ENCODE results near the gene ZMYND8.
"Not testable (repeated sequence)": the region's sequence is repeated elsewhere in the genome, so short reads cannot be mapped to it uniquely, and the experiment has no call there.

Gene ZMYND8

DNA sequence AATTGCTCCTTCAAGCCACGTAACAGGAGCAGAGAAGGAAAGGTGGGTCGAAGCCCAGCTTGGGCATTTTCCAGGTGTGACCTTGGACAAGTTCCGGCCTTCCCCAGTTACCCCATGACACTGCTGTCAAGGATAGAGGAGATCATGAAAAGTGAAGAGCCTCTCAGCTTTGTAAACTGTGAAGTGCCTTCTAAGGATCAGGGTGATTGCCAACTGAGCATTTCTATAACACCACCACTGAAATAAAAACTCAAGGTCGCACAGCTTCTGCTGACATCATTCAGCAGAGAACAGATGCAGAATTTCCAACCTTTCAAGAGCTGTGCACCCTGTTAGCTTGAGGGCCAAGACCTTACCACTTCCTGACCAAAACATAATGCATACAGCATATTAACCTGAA lies 24.0 kb upstream of the ZMYND8 start:
- no peak overlapping the region for H3K4me3 Mint-ChIP-seq

GRCh38 chr20:47379433-47380150 lies 23.1 kb upstream of the ZMYND8 start:
- Mint-ChIP-seq H3K36me3 (peaks cover 3 to 6% of the 10 kb centered on the region in 2 donors), H3K27me3 (peaks cover 0 to 4% of the 10 kb centered on the region in 2 donors), H3K27ac (peak overlapping the region; percentile 9), H3K4me1 (peaks cover 11 to 13% of the 10 kb centered on the region in 2 donors), H3K9me3 (no peaks in the 10 kb centered on the region), H3K4me3 (no peak overlapping the region)
- ATAC-seq (replicated peaks) (no peak), DNase-seq (no peak)

More for the DNA sequence above, 24.0 kb upstream of the ZMYND8 start:
- peaks cover 0 to 4% of the 10 kb centered on the region in 2 donors for H3K9me3 Mint-ChIP-seq
- no peak overlapping the region for H3K27ac Mint-ChIP-seq
- peaks cover 7 to 10% of the 10 kb centered on the region in 2 donors for H3K36me3 Mint-ChIP-seq
- DNase-seq = no peak
- H3K27me3 Mint-ChIP-seq = peaks cover 0 to 4% of the 10 kb centered on the region in 2 donors
- ATAC-seq (replicated peaks) = no peak
- peaks cover 15 to 18% of the 10 kb centered on the region in 2 donors for H3K4me1 Mint-ChIP-seq

GRCh38 chr20:47377122-47377722 lies 20.7 kb upstream of the ZMYND8 start:
- no peak for DNase-seq
- peaks cover 4 to 5% of the 10 kb centered on the region in 2 donors for H3K4me1 Mint-ChIP-seq
- H3K4me3 Mint-ChIP-seq = no peak overlapping the region
- peaks cover 0 to 4% of the 10 kb centered on the region in 2 donors for H3K36me3 Mint-ChIP-seq
- H3K27ac Mint-ChIP-seq = no peak overlapping the region
- no peaks in the 10 kb centered on the region for H3K9me3 Mint-ChIP-seq
- ATAC-seq (replicated peaks) = peak; percentile 33 to 42
- H3K27me3 Mint-ChIP-seq = peaks cover 0 to 4% of the 10 kb centered on the region in 2 donors

GRCh38 chr20:47376096-47376643 lies 19.7 kb upstream of the ZMYND8 start:
- not testable (repeated sequence) for H3K4me3 Mint-ChIP-seq; H3K4me1 Mint-ChIP-seq; DNase-seq; H3K36me3 Mint-ChIP-seq; H3K9me3 Mint-ChIP-seq; ATAC-seq (replicated peaks); H3K27me3 Mint-ChIP-seq
- H3K27ac Mint-ChIP-seq = peak overlapping the region; percentile 9

- not testable (repeated sequence) for H3K4me1 Mint-ChIP-seq; H3K27ac Mint-ChIP-seq; DNase-seq; H3K27me3 Mint-ChIP-seq; H3K36me3 Mint-ChIP-seq; ATAC-seq (replicated peaks); H3K4me3 Mint-ChIP-seq; H3K9me3 Mint-ChIP-seq
These were observed 17.6 kb upstream of the ZMYND8 start for GRCh38 chr20:47374121-47374520.

DNA sequence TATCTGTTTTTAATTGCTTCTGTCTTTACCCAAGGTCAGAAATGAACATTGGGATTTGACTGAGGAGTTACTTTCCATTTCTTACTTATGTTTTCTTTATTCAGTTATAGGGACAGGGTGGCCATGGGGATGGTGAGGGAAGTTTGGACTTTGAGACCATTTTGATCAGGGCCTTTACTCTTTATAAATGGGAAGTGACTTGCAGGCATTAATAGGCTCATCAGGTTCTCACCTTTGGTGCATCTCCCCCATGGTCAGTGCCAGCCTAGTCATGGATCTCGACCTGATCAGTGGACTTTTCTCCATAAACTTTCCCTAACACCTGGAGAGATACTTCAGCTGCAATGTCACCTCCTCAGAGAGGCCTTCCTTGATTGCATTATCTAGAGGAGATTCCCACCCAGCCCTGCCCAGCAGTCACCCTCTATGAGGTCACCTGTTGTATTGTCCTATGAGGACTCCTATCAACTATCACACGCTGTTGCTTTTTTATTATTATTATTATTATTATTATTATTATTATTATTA lies 16.8 kb upstream of the ZMYND8 start:
- no peak overlapping the region for H3K4me3 Mint-ChIP-seq
- H3K4me1 Mint-ChIP-seq = peaks cover 2 to 5% of the 10 kb centered on the region in 2 donors
- no peak overlapping the region for H3K27ac Mint-ChIP-seq
- no peak for ATAC-seq (replicated peaks)
- H3K36me3 Mint-ChIP-seq = no peaks in the 10 kb centered on the region
- DNase-seq = no peak
- H3K9me3 Mint-ChIP-seq = no peaks in the 10 kb centered on the region
- no peaks in the 10 kb centered on the region for H3K27me3 Mint-ChIP-seq

DNA sequence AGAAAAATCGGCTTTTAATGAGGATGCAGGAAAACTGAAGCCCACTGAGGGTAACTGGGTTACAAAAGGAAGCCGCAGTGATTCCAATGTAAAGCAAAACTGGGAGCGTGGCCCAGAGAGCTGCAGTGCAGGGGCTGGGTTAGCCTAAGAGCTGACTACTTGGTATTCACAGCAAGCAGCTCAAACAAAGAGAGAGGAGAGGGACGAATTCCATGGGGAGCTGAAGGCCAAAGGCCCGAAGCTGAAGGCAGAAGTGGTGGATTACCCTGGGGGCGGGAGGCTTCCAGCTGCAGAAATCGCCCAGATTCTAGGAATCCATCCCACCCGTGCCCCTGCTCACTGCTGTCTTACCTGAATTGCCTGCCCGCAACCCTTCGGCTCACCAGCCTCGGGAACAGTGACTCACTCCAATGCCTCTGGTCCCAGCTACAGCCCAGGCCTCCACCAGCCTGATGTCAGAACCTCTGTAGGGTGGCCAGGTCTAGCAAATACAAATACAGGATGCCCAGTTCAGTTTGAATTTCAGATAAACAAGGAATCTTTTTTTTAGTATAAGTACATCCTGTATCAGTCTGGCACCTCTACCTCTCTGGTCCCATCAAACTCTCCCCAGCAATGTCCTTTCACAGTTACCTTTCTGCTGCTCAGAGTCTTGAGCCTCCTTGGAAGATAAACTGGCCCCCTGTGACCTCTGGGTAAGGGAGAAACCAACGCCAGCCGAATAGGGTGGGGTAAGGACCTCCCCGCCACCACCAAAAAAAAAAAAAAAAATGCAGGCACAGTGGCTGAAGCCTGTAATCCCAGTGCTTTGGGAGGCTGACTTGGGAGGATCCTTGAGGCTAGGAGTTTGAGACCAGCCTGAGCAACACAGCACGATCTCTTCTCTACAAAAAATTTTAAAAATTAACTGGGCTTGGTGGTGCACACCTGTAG lies 14.6 kb upstream of the ZMYND8 start:
- Mint-ChIP-seq H3K27ac (no peak overlapping the region), H3K9me3 (no peaks in the 10 kb centered on the region), H3K27me3 (no peaks in the 10 kb centered on the region), H3K4me3 (no peak overlapping the region), H3K36me3 (no peaks in the 10 kb centered on the region), H3K4me1 (peaks cover 2 to 5% of the 10 kb centered on the region in 2 donors)
- ATAC-seq (replicated peaks) (no peak), DNase-seq (no peak)

GRCh38 chr20:47370214-47370613 lies 13.7 kb upstream of the ZMYND8 start:
- DNase-seq (no peak), ATAC-seq (replicated peaks) (no peak)
- H3K9me3 Mint-ChIP-seq = no peaks in the 10 kb centered on the region
- H3K4me1 Mint-ChIP-seq = peaks cover 2 to 8% of the 10 kb centered on the region in 2 donors
- H3K27me3 Mint-ChIP-seq = no peaks in the 10 kb centered on the region
- H3K27ac Mint-ChIP-seq = no peak overlapping the region
- no peaks in the 10 kb centered on the region for H3K36me3 Mint-ChIP-seq
- H3K4me3 Mint-ChIP-seq = no peak overlapping the region

GRCh38 chr20:47368301-47368700 lies 11.8 kb upstream of the ZMYND8 start:
- H3K4me3 Mint-ChIP-seq = no peak overlapping the region
- no peaks in the 10 kb centered on the region for H3K9me3 Mint-ChIP-seq
- H3K36me3 Mint-ChIP-seq = no peaks in the 10 kb centered on the region
- no peaks in the 10 kb centered on the region for H3K27me3 Mint-ChIP-seq
- no peak for DNase-seq
- peaks cover 2 to 10% of the 10 kb centered on the region in 2 donors for H3K4me1 Mint-ChIP-seq
- no peak overlapping the region for H3K27ac Mint-ChIP-seq
- no peak for ATAC-seq (replicated peaks)

DNA sequence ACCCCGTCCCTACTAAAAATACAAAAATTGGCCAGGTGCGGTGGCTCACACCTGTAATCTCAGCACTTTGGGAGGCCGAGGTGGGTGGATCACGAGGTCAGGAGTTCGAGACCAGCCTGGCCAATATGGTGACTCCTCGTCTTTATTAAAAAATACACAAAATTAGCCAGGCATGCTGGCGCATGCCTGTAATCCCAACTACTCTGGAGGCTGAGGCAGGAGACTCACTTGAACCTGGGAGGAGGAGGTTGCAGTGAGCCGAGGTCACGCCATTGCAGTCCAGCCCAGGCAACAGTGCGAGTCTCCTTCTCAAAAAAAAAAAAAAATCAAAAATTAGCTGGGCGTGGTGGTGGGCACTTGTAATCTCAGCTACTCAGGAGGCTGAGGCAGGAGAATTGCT lies 9.8 kb upstream of the ZMYND8 start:
- peaks cover 10 to 15% of the 10 kb centered on the region in 2 donors for H3K4me1 Mint-ChIP-seq
- not testable (repeated sequence) for H3K36me3 Mint-ChIP-seq; H3K27me3 Mint-ChIP-seq; H3K4me3 Mint-ChIP-seq; ATAC-seq (replicated peaks); H3K27ac Mint-ChIP-seq; DNase-seq; H3K9me3 Mint-ChIP-seq

DNA sequence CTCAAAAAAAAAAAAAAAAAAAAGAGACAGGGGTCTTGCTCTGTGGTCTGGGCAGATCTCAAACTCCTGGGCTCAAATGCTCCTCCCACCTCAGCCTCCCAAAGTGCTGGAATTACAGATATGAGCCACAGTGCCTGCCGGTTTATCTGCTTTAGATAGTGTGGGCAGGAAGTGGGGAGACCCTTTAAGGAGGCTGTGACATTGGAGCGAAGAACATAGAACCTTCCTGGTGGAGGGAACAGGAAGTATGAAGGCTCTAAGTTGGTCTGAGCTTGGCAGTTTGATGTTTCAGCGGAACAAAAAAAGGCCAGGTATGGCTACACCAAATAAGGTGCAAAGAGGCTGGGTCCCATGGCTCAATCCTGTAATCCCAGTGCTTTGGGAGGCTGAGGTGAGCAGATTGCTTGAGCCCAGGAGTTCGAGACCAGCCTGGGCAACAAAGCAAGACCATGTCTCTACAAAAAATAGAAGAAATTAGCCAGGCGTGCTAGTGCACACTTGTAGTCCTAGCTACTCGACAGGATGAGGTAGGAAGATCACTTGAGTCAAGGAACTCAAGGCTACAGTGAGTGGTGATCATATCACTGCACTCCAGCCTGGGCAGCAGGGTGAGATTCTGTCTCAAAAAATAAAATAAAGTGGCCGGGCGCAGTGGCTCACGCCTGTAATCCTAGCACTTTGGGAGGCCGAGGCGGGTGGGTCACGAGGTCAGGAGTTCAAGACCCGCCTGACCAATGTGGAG lies 8.7 kb upstream of the ZMYND8 start:
- H3K9me3 Mint-ChIP-seq = no peaks in the 10 kb centered on the region
- H3K36me3 Mint-ChIP-seq = no peaks in the 10 kb centered on the region
- peaks cover 15 to 18% of the 10 kb centered on the region in 2 donors for H3K4me1 Mint-ChIP-seq
- no peaks in the 10 kb centered on the region for H3K27me3 Mint-ChIP-seq
- ATAC-seq (replicated peaks) (no peak), DNase-seq (no peak)
- no peak overlapping the region for H3K4me3 Mint-ChIP-seq
- H3K27ac Mint-ChIP-seq = peak overlapping the region; percentile 25

DNA sequence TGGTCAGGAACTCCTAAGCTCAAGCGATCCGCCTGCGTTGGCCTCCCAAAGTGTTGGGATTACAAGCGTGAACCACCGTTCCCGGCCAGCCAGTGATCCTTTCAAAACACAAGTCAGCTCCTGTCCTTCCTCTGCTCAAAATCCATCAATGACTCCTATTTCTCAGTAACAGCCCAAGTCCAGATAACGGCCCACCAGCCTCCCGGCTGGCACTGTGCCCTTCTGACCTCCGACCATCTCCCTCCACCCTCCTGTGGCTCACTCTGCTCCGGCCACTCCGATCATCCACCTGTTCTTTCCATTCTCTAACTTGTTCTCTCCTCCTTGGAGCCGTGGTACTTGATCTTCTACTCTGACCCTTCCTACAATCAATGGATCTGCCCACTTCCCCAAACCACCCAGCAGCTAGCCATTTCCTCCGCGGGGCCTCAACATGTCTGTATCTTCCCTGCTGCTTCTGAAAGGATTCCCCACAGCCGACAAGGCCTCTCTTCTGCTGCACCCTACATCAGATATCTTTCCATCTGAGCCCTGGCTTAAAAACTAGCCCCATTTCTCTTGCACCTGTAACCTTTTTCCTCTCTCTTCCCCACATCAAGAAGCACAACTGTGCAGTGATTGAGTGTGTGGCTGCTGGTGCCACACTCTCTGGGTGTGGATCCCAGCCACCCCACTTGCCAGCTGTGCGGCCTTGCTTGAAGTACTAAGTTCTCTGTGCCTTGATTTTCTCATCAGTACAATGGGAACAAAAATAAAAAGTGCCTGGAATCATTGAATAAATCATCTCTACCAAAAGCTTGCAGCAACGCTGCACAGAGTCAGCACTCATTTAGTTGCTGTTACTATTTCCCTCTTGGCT lies 6.1 kb upstream of the ZMYND8 start:
- ATAC-seq (replicated peaks) (no peak), DNase-seq (no peak)
- Mint-ChIP-seq H3K4me3 (no peak overlapping the region), H3K27ac (no peak overlapping the region), H3K36me3 (no peaks in the 10 kb centered on the region), H3K27me3 (no peaks in the 10 kb centered on the region), H3K4me1 (peaks cover 15 to 39% of the 10 kb centered on the region in 2 donors), H3K9me3 (no peaks in the 10 kb centered on the region)
